HG03095 (cell line): Measurements from ENCODE around the gene PITPNC1.
"Not testable (repeated sequence)": the region's sequence is repeated elsewhere in the genome, so short reads cannot be mapped to it uniquely, and the experiment has no call there.

Experiments
- ATAC-seq: cut with Tn5 transposase; IDR thresholded peaks from one replicate; pipeline ENCODE4 v1.9.1; 2021; ENCODE audit warnings: moderate library complexity; ENCODE audit not compliant: unreplicated experiment

The PITPNC1 gene

GRCh38 chr17:67606896-67607604 is 230.0 kb downstream of the PITPNC1 start:
- no peak for ATAC-seq

- no peak for ATAC-seq
Observed at GRCh38 chr17:67610061-67610460, 233.0 kb downstream of the PITPNC1 start.

GRCh38 chr17:67613961-67614360 is 236.9 kb downstream of the PITPNC1 start:
- no peak for ATAC-seq

GRCh38 chr17:67615011-67615561 is 238.0 kb downstream of the PITPNC1 start:
- ATAC-seq = no peak

- no peak for ATAC-seq
Observed at GRCh38 chr17:67615736-67616135, 238.7 kb downstream of the PITPNC1 start.

DNA sequence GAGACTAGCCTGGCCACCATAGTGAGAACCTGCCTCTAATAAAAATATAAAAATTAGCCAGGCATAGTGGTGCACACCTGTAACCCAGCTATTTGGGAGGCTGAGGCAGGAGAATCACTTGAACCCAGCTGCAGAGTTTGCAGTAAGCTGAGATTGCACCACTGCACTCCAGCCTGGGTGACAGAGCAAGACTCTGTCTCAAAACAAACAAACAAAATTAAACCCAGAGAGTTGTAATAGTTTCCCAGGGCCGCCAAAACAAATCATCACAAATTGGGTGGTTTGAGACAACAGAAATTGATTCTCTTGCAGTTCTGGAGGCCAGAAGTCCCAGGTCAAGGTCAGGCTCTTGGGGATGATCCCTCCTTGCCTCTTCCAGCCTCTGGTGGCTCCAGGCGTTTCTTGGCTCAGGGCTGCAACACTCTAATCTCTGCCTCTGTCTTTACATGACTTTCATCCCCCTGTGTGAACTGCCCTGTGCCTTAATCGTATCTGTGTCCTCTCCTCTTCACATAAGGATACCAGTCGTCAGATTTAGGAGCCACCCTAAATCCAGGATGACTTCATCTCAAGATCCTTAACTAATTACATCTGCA is 240.3 kb downstream of the PITPNC1 start:
- no peak for ATAC-seq

DNA sequence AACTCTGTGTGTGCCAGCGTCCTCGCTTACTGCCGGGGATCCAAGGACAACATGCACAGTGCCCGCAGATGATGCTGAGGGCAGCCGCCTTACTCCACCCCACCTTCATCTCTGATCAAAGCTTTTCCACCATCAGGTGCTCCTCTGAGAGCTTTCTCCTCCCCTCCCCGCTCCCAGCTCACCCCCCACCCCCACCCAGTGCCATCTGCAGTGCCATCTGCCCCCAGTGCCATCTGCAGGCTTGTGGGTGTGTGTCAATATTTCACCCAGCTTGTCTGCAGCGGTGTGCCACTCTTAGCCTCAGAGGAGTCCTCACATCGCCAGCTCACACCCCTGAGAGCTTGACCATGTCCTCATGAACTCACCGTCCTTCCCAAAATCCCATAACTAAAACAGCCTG is 242.5 kb downstream of the PITPNC1 start:
- no peak for ATAC-seq

DNA sequence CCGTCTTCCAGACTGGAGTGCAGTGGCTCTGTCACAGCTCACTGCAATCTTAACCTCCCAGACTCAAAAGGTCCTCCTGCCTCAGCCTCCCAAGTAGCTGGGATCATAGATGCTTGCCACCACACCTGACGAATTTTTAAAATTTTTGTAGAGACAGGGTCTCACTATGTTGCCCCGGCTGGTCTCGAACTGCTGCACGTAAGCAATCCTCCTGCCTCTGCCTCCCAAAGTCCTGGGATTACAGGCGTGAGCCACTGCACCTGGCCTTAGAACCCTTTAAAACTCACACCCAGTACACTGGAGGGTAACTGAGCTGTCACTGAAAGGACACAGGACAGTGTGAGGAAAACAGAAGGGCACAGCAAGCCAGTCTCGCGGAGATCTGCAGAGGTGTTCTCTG is 243.0 kb downstream of the PITPNC1 start:
- no peak for ATAC-seq

DNA sequence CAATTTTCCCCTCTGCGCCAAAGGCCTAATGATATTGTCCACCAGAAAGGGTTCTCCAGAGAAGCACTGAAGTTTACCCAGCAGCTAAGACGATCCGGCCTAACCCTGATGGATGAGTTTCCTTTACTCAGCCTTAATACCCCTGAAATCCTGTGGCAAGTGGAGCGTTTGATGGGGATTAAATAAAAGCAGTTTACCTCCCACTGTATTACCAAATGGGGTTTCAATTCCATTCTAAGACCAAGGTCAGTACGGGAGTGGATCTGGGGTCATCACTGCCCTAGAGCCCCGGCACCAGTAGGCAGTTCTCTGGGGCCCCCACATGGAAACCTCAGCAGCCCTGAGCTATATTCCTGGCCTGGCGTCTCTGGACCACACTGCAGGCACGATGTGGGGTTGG is 243.6 kb downstream of the PITPNC1 start:
- no peak for ATAC-seq

DNA sequence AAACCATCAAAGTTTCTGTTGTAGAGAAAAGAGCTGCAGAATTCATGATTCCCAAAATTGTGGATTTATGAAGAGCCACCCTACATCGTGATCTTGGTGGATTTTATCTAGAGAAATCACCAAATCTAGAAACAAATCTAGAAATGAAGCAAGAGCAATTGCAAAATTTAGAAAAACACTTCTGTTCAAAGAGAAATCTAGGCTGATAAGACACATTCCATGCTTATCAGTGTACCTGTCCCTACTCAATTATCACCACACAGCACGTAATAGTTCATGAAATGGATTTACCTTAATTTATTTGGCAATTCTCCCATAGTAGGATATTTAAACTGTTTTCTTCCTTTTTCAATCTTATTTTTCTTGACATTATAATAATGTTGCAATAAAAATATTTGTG is 246.7 kb downstream of the PITPNC1 start:
- no peak for ATAC-seq

- ATAC-seq = no peak
Observed at GRCh38 chr17:67624886-67625656, 248.0 kb downstream of the PITPNC1 start.

GRCh38 chr17:67625971-67626370 is 248.9 kb downstream of the PITPNC1 start:
- ATAC-seq = no peak

- peak; percentile 54 for ATAC-seq
Observed at GRCh38 chr17:67628580-67629013, 251.5 kb downstream of the PITPNC1 start.

- ATAC-seq = no peak
Observed at GRCh38 chr17:67629971-67630320, 252.9 kb downstream of the PITPNC1 start.

GRCh38 chr17:67630836-67631235 is 253.8 kb downstream of the PITPNC1 start:
- ATAC-seq = not testable (repeated sequence)

GRCh38 chr17:67632141-67632540 is 255.1 kb downstream of the PITPNC1 start:
- ATAC-seq = no peak

DNA sequence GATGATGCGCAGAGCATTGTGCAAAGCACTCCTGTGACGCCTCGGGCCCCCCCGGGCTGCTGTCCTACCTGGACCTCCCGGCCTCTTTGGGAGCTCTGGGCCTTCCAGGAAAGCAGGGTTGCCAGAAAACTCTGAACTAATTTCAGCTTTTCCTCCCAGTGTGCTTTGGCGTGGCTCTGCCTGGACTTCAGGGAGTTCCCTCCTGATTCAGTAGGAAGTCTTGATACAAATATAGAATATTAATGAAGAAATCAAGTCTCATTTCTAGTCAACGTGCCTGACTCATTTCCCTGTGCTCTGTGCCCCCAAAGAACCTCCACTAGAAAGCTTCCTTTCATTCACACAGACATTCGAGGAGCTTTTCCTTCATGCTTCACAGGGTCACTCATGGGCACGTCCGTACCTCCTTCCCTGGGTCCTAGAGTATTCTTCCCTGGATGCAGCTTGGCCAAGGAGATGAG is 256.7 kb downstream of the PITPNC1 start:
- ATAC-seq = no peak

- ATAC-seq = no peak
Observed at GRCh38 chr17:67635681-67636080, 258.6 kb downstream of the PITPNC1 start.

DNA sequence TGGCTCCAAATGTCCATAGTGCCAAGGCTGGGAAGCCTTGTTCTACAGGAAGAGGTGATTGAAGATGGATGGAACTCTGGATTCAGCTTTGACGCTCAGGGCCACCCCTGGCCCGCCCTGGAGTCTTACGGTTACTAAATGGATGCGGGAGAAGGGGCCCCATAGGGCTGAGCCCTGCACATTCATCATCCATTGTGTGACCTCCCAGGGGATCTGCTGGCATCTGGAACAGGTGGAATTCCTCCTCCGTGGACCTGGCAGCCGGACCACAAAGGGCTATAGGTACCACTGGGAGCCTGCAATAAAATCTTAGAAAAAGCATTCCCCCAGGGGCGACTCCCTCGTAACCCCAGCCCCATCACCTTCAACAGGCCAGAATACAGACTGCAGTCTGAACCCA is 259.2 kb downstream of the PITPNC1 start:
- no peak for ATAC-seq

DNA sequence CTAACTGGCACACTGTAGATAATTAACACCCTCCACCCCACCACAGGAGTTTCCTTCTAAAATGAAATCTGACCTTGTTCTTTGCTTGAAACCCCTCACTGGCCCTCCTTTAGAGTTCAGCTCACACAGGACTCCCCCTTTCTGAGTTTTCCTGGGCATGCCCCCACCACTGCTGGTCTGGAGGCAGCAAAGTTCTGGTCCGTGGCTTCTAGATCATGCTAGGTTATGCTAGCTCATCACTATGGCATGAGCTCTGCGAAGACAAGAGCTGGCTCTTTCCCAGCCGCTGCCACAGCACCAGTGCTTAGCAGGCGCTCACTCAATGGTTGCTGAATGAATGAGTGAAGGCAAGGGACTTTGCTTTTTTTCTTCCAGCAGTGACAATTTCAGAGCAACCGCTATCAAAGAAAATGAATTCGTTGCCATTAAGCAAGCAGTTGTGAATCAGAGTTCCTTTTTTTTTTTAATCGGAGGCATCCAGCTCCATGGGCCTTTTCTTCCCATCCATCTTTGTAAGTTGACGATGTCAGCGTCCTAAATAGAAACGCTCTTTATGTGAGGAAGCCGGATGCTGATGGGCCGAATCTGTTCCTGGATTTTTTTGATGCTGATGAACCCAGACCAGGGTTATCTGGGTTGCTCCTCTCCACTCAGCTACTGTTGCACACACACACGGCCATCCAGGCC is 259.9 kb downstream of the PITPNC1 start:
- ATAC-seq = no peak
